RKO (cell line): ENCODE measurements around the gene POLD2.
"Not testable (repeated sequence)": the region's sequence is repeated elsewhere in the genome, so short reads cannot be mapped to it uniquely, and the experiment has no call there.

Experiments used
- DNase-seq: peaks from one replicate; pipeline ENCODE4 v3.0.0-alpha.2; 2016; ENCODE audit warnings: low spot score

POLD2 gene

GRCh38 chr7:44123190-44124003 is at the start of gene POLD2:
TSS of gene POLD2 (minus strand) at chr7:44123548. CDS start at chr7:44122053, 1,495 bp downstream.
- peak; percentile 93 for DNase-seq

DNA sequence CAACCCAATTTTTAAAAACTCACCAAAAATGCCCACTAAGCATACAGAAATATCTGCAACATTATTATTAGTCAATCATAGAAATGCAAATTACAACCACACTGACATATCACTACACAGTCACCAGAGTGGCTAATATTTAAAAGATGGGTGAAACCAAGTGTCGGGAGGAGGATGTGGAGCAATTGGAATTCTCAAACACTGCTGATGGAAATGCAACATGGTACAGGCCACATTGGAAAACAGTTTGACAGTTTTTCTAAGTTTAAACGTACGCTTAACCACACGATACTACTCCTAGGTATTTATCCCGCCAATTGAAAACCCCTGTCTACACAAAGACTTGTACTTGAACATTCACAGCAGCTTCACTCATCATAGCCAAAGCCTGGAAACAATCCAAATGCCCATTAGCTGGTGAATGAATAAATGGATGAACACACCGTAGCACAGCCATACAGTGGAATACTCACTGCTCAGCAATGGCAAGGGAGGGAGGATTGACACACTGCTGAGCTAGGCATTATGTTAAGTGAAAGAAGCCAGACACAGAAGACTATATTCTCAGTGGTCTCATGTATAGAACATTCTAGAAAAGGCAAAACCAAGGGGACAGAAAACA is 49.6 kb upstream of the POLD2 start:
- peak; percentile 24 for DNase-seq

DNA sequence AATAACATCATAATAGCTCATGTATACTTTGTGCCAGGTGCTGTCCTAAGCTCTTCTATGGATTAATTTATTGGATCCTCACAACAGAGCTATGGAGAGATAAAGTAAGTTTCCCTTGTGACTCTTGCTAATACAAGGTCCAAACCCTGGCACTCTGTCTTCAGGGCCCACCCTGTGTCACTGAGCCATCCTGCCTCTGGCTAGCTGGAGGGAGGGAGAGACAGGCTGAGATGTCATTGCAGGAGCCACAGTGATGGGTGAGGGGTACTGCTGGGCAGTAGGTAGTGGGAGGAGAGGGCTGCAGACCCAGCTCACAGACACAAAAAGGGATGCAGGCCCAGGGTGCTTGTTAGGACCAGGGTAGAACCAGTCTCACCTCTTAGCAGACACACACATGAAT is 49.0 kb upstream of the POLD2 start:
- DNase-seq, result no peak

- DNase-seq, result not testable (repeated sequence)
Observed at GRCh38 chr7:44171901-44172300, 48.6 kb upstream of the POLD2 start.

DNA sequence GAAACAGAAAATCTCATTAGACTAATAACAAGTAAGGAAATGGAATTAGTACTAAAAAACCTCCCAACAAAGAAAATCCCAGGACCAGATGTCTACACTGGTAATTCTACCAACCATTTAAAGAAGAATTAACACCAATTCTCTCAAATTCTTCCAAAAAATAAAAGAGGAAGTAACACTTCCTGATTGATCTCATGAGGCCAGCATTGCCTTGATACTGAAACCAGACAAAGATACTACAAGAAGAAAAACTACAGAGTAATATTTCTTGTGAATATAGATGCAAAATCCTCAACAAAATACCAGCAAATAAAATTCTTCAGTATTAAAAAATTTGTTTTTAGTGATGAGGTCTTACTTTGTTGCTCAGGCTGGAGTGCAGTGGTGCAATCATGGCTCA is 44.6 kb upstream of the POLD2 start:
- no peak for DNase-seq

DNA sequence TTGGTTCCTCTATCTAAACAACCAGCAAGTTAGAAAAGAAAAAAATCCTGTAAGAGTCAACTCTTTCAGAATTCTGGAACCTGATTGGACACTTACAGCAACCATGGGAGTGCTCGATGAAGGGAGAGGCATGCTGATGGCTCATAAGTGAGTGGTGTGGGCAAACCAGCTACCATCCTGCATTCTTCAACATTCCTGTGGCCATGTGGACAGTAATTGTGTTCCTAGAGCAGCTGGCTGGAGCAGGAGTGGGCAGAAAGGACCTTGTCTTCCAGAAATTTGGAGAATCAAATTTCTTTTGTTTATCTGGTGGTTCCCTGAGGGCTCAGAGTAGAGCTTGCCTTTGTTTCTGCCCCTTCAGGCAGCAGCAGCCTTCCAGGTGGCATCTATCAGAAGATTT is 40.2 kb upstream of the POLD2 start:
- no peak for DNase-seq

- DNase-seq, result no peak
Observed at GRCh38 chr7:44162785-44163395, 39.5 kb upstream of the POLD2 start.

- DNase-seq, result no peak
Observed at GRCh38 chr7:44162179-44162578, 38.8 kb upstream of the POLD2 start.

DNA sequence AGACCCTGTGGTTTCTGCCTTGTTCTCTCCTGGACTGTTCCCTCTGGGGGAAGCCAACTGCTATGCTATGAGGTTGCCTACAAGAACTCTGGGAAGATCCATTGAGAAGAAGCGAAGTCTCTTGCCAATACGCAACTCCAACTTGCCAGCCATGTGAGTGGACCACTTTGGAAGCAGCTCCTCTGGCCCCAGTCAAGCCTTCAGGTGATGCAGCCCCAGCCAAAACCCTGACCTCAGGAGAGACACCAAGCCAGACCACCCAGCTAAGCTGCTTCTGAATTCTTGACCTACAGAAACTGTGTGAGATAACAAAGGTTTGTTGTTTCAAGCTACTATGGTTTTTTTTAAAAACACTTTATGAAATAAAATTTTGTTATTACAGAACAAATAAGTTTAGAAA is 38.0 kb upstream of the POLD2 start:
- no peak for DNase-seq

GRCh38 chr7:44159824-44160630 is 36.7 kb upstream of the POLD2 start:
- no peak for DNase-seq

GRCh38 chr7:44158873-44159631 is 35.7 kb upstream of the POLD2 start:
- no peak for DNase-seq

DNA sequence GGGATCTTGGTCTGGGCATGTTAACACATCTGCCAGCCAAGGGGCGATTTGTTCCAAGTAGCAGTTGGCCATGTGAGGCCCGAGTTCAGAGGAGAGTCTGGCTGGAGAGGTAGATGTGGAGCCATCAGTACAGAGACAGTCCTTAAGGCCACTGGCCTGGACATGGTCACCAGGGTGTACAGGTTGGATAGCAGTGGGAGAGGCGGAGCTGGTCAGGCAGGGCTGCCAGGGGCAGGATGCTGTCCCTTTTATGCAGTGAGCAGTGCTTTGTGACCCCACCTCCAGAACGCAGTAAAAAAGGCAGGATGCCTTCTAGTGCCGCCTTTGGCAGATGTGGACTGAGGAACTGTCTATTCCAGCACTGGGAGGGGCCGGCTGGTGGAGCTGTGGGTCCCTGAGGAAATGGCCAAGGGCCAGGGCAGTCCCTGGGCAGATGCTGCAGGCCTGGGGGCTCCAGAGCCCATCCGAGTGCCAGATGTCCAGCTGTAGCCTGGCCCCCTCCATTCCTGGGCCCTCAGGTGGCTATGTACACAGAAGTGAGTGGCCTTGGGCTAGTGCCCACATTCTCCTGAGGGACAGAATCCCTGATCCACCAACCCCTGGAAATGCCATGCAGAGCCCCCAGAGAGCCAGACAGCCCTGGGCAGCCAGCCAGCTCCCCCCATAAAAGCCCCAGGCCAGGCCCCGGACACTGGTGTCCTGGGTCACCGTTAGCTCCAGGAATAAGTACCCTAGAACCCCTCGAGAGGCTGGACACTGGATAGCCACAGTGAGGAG is 34.9 kb upstream of the POLD2 start:
- DNase-seq, result no peak

DNA sequence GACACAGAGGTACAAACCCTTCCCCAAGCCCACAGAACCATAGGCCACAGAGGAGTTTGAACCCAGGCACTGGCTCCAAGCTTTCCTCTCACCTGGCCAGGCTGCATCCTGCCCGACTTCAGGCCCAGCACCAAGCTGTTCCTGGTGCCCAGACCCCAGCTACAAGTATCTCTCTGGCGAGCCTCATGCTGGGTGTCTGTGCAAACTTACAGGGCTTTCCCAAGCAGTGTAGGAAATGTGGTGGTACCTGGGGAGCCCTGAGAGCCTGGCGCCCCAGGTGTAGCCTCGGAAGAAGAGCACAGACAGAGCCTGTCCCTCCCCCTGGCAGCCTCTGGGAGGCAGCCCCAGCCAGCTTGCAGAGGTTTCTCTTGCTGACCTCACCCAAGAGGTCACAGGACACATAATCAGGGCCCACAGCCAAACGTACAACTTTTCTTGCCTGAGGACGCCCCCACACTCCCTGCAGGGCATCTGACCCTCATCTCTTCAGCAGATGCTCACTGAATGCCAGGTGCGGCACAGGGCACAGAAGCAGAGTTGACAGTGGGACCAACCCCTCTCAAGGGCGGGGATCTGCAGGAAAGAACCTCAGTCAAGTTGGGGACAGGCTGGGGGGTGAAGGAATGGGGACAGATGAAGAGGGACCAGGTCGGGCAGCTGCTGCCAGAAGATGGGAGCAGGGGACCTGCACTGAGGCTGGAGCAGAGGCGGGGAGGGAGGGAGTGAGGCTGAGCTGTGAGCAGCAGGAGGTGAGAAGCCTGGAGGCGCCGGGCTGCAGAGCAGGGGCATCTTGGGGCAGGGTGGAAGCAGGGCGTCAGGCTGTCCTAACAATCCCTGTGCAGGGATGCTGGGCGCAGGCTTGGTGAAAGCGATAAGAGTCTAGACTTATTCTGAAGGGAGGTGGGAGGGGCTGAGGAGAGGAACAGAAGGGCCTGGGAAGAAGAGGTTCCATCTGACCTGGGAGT is 34.0 kb upstream of the POLD2 start:
- no peak for DNase-seq

- DNase-seq, result no peak
Observed at GRCh38 chr7:44156453-44157010, 33.2 kb upstream of the POLD2 start.

DNA sequence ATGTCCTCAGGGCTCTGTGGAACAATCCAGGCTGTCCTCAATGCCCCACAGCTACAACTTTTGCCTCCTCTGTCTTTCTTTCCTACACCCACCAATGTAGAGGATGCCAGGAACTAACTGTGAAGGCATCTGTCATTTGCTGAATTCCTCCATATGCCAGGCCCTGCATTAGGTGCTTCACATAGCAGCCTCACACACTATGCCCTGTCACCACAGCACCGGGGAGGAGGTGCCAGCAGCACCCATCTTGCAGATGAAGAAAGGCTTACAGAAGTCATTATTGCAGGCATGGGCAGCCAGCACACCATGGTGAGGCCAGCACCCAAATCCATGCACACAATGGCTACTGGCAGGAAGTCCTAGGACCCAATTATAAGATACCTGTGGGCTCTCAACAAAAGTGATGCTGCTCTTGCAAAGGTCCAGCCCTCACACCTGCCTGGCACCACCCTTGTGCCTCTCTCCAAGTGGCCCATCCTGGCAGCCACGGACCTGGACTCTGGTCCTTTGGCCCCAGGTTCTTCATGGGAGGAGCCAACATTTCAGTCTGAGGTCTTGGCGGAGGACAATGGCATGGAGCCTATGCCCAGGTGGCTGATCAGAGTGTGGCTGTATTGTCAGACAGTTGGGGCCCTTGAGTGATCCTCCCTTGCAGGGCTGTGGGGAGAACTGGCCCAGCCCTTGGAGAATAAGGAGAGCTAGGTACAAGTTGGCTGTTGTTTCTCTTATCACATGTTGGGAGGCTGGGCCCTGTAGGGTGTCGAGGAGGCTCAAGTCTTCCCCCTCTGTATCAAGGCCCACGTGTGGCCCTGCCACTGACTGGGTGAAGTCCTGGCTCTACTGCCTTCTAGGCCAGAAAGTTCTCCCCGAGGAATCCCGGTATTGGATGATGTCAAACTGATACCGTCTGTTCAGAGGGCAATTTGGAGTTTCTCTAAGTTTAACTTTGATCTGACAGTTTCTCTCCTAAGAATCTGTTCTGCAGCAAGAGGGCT is 32.1 kb upstream of the POLD2 start:
- no peak for DNase-seq

DNA sequence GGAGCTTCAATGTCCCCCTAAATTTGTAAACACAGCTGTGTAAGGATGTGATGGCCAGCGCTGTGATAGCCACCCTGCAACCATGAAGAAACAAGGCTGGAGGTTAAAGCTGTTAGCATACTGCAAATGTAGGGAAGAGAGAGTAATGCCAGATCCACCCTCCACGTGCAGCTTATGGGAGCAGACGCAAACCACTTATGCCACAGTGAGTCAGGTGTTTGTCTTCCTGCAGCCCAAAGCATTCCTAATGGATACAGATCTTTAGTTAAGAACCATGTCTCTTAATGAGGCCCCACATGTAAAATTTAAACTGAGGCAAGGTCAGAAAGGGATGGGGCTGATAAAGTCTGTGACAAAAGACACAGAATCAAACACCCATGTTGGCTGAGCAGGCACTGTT is 31.4 kb upstream of the POLD2 start:
- no peak for DNase-seq

DNA sequence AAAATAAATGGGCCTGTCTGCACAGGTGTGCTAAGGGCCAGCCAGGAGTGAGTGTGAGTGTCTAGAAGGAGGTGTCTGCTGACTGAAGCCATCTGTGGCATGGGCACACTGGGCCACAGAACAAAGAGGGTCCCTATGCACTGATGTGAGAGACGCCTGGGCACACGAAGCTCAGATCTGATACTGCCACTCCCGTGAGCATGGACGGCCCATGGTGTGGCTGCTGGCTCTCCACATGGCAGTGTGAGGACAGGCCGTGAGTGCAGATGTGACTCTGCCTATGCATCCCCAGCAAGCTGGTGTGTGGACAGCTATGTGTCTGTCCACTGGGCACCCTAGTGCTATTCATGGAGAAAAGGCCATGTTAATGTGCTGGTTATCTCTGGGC is 30.6 kb upstream of the POLD2 start:
- no peak for DNase-seq
